ENCODE data around the gene CEP41. TPM values are rescaled to one million over a fixed set of nuclear protein-coding genes. Genes with fewer than 3 reads are reported as not detected.

The CEP41 gene
- total and polyA plus RNA-seq, 10 of the 15 experiments (the other 5 are each of a cell fraction or from before 2014, with no cell fraction given), result 11.4 to 43.0 (median 24.7) TPM

GRCh38 chr7:130397758-130398073 is 43.1 kb downstream of the CEP41 start:
- ATAC-seq (no peak), FAIRE-seq (no peak)
- no peak for TF ChIP-seq EGR1 (IDR thresholded peaks at IDR 0.05; ENCODE audit: borderline replicate concordance in 1 of 2, low read depth in 2 of 2, low read length in 2 of 2)
- TF ChIP-seq STAT1 (conservative IDR thresholded peaks at IDR 0.05), result no peak
- TF ChIP-seq RUNX3 (IDR thresholded peaks at IDR 0.05; ENCODE audit: low read length), result no peak
- TF ChIP-seq EED (IDR thresholded peaks at IDR 0.05; ENCODE audit: low read depth), result no peak
- no peak for TF ChIP-seq FOXM1 (IDR thresholded peaks at IDR 0.05; ENCODE audit: low read depth, low read length)
- no peak for TF ChIP-seq MYC (IDR thresholded peaks at IDR 0.05; ENCODE audit: insufficient read depth, insufficient read length, insufficient replicate concordance, low read length, severe bottlenecking)
- no peak for TF ChIP-seq CBX5 (IDR thresholded peaks at IDR 0.05; ENCODE audit: low read depth)
- TF ChIP-seq POLR2AphosphoS2 (IDR thresholded peaks at IDR 0.05; ENCODE audit: low read depth, low read length), result no peak
- TF ChIP-seq MLLT1 (IDR thresholded peaks at IDR 0.05), result no peak
- no peak for TF ChIP-seq MAX (IDR thresholded peaks at IDR 0.05; ENCODE audit: low read depth, low read length)
- no peak for TF ChIP-seq PRDM15 (CRISPR knock-in tag; IDR thresholded peaks at IDR 0.05)
- no peak for TF ChIP-seq ZNF384 (IDR thresholded peaks at IDR 0.05; ENCODE audit: borderline replicate concordance, low read depth, low read length)
- no peak for TF ChIP-seq CEBPZ (IDR thresholded peaks at IDR 0.05; ENCODE audit: low read depth, low read length)
- no peak for TF ChIP-seq PAX5 (IDR thresholded peaks at IDR 0.05; ENCODE audit: borderline replicate concordance, low read depth, low read length)

More at GRCh38 chr7:130397758-130398073, 43.1 kb downstream of the CEP41 start:
- H3K36me3 ChIP-seq (ENCODE audit: control insufficient read depth in 2 of 2, insufficient read depth in 2 of 2, low read length in 1 of 2), result peaks cover 3 to 4% of the 10 kb centered on the region in 2 experiments; a peak in 1 of 4 replicates
- POLR2A ChIA-PET, result interaction anchor here (0.6 to 0.7 kb wide), 2 partner anchors 317 to 467 kb away, joined by 3 to 8 read pairs; no protein-coding TSS in a partner anchor
- H3K27ac ChIP-seq (ENCODE audit: control insufficient read depth, insufficient read depth), result no peak overlapping the region
- H3K9ac ChIP-seq (ENCODE audit: control insufficient read depth, insufficient read depth, low read length), result no peak overlapping the region
- no peak overlapping the region for H2AFZ ChIP-seq (ENCODE audit: control insufficient read depth, low read depth, low read length)
- H3K4me2 ChIP-seq (ENCODE audit: control insufficient read depth, insufficient read depth), result no peak overlapping the region
- intact Hi-C loops (cut with micrococcal nuclease; ENCODE audit: unreplicated experiment) (no loop called here), in situ Hi-C loops (cut with MboI) (no loop called here)
- CTCF ChIA-PET, result interaction anchor here (0.7 kb wide), 1 partner anchor 434 kb away, joined by 3 read pairs; no protein-coding TSS in a partner anchor
- RAD21 ChIA-PET (ENCODE audit: unreplicated experiment), result interaction anchor here (0.7 kb wide), 1 partner anchor 62 kb away, joined by 3 read pairs; no protein-coding TSS in a partner anchor
- BruUV-seq (replicated peaks), result no TSS peak
- H4K20me1 ChIP-seq (ENCODE audit: control insufficient read depth, insufficient read depth), result no peaks in the 10 kb centered on the region
- no peak overlapping the region for H3K4me3 ChIP-seq
- H3K27me3 ChIP-seq (replicated peaks in 1 of 2; ENCODE audit: control insufficient read depth in 2 of 2, insufficient read depth in 2 of 2, low read length in 1 of 2), result no peaks in the 10 kb centered on the region
- no peaks in the 10 kb centered on the region for H3K79me2 ChIP-seq (ENCODE audit: control insufficient read depth, insufficient read depth, low read length)
- 94% methylated on average over 3 of the region's 3 CpGs for WGBS (ENCODE audit: insufficient coverage, insufficient replicate concordance, low lambda C conversion rate, missing lambda C conversion rate)
- SMC1A ChIA-PET (ENCODE audit: uncharacterized antibody, unreplicated experiment), result interaction anchor here (2.1 kb wide), 1 partner anchor 14 kb away, joined by 7 read pairs; no protein-coding TSS in a partner anchor
- H3K9me3 ChIP-seq (replicated peaks; ENCODE audit: control insufficient read depth, insufficient read depth, low read length), result no peaks in the 10 kb centered on the region
- no peak for DNase-seq (ENCODE audit: low read depth, low spot score)
- H3K4me1 ChIP-seq (ENCODE audit: control insufficient read depth, insufficient read depth, low read length), result peaks cover 15% of the 10 kb centered on the region

All from GM12878 (cell line).